Endothelial cell of umbilical vein (primary cell): ENCODE data around the gene C16orf86. TPM values are rescaled to one million over a fixed set of nuclear protein-coding genes. Genes with fewer than 3 reads are reported as not detected.

Source experiments
- BruUV-seq: library from RNA; stranded (reverse); fragments of 400-500 nt; replicated peaks from 2 replicates; lab custom pipeline; 2021; lab: Mats Ljungman, UMichigan
- CTCF ChIA-PET: fragments of 300-600, 350-600 bp; sonication (Branson Sonifier 250); formaldehyde crosslinking; loops from one replicate; lab custom pipeline; 2021; ENCODE audit warnings: antibody characterized with exemption, inconsistent platforms; lab: Charles Lee
- POLR2A ChIA-PET: fragments of 300-600, 350-600 bp; sonication (Branson Sonifier 250); formaldehyde crosslinking; loops from one replicate; lab custom pipeline; 2021; ENCODE audit warnings: antibody characterized with exemption, inconsistent platforms; lab: Charles Lee
- DNase-seq: peaks from one replicate; pipeline ENCODE4 v3.0.0-alpha.2; 2011; ENCODE audit warnings: low read depth, low spot score
- FAIRE-seq: peaks from 2 replicates; lab custom pipeline; 2011; peaks lifted over from hg19 to GRCh38; lab: Jason Lieb, UNC
- H2AFZ ChIP-seq: 2 replicates; pipeline ENCODE4 v1.6.0; 2012; ENCODE audit warnings: low read depth, low read length, control low read depth, inconsistent platforms
- H3K27ac ChIP-seq: 2 replicates; pipeline ENCODE4 v1.5.1; 2011; ENCODE audit warnings: low read depth, mild to moderate bottlenecking, control low read depth, low read length, moderate library complexity; ENCODE audit not compliant: insufficient read depth
- H3K27me3 ChIP-seq, 2 experiments: 2 replicates each; pipeline versions ENCODE4 v1.6.0 to v1.6.1; 2011; ENCODE audit warnings: low read length in 2 of 2, mixed read lengths in 1 of 2; ENCODE audit not compliant: control insufficient read depth in 2 of 2, insufficient read depth in 2 of 2
- H3K36me3 ChIP-seq, 2 experiments: 2 replicates in 1 of 2; 3 replicates in 1 of 2; pipeline ENCODE4 v1.5.1; 2011; ENCODE audit warnings: low read length in 2 of 2, mild to moderate bottlenecking in 1 of 2, moderate library complexity in 1 of 2; ENCODE audit not compliant: control insufficient read depth in 2 of 2, insufficient read depth in 2 of 2; ENCODE audit errors: extremely low read depth in 1 of 2
- H3K4me1 ChIP-seq: 3 replicates; pipeline ENCODE4 v1.5.1; 2011; ENCODE audit warnings: mild to moderate bottlenecking, low read length; ENCODE audit not compliant: control insufficient read depth, insufficient read depth; ENCODE audit errors: extremely low read depth
- H3K4me2 ChIP-seq: 2 replicates; pipeline ENCODE4 v1.6.1; 2011; ENCODE audit warnings: low read length, control low read depth, mixed read lengths; ENCODE audit not compliant: insufficient read depth
- H3K4me3 ChIP-seq, 3 experiments: fragments of 200-600 bp in 1 of 3; sonication (generic), shearing (Covaris generic) in 1 of 3; replicated peaks in 1 of 3; 2 replicates each; pipeline ENCODE4 v1.5.1; 2011 to 2016; ENCODE audit warnings: control low read depth in 3 of 3, low read length in 3 of 3, mild to moderate bottlenecking in 2 of 3, inconsistent platforms in 1 of 3, low read depth in 1 of 3, moderate library complexity in 1 of 3; ENCODE audit not compliant: insufficient read depth in 1 of 3
- H3K79me2 ChIP-seq: 2 replicates; pipeline ENCODE4 v1.6.0; 2012; ENCODE audit warnings: low read length, inconsistent platforms; ENCODE audit not compliant: control insufficient read depth, insufficient read depth
- H3K9ac ChIP-seq: replicated peaks from 2 replicates; pipeline ENCODE3; 2011; ENCODE audit warnings: low read length, control low read depth; ENCODE audit not compliant: insufficient read depth; ENCODE audit errors: extremely low read depth
- H3K9me1 ChIP-seq: replicated peaks from 3 replicates; pipeline ENCODE4 v1.6.0; 2011; ENCODE audit warnings: mild to moderate bottlenecking, low read length; ENCODE audit not compliant: control insufficient read depth, insufficient read depth; ENCODE audit errors: extremely low read depth
- H3K9me3 ChIP-seq: replicated peaks from 2 replicates; pipeline ENCODE4 v1.5.1; 2012; ENCODE audit warnings: low read length, inconsistent platforms; ENCODE audit not compliant: control insufficient read depth, insufficient read depth
- H4K20me1 ChIP-seq: replicated peaks from 2 replicates; pipeline ENCODE3; 2011; ENCODE audit warnings: mild to moderate bottlenecking, low read length; ENCODE audit not compliant: control insufficient read depth, insufficient read depth; ENCODE audit errors: extremely low read depth
- EZH2 ChIP-seq: IDR thresholded peaks from 2 replicates; pipeline ENCODE4 v1.6.1; 2012; ENCODE audit warnings: borderline replicate concordance, low read depth, mild to moderate bottlenecking, moderate library complexity, low read length, inconsistent platforms; ENCODE audit not compliant: severe bottlenecking
- FOS ChIP-seq: IDR thresholded peaks from 2 replicates; pipeline ENCODE4 v1.6.1; 2011; ENCODE audit warnings: mild to moderate bottlenecking, low read length, moderate library complexity, borderline replicate concordance; ENCODE audit not compliant: insufficient read depth
- GATA2 ChIP-seq: IDR thresholded peaks from 2 replicates; pipeline ENCODE4 v1.7.0; 2011; ENCODE audit warnings: low read depth, mild to moderate bottlenecking, moderate library complexity, mixed read lengths, low read length; ENCODE audit not compliant: insufficient read length, insufficient read depth
- JUN ChIP-seq: IDR thresholded peaks from 2 replicates; pipeline ENCODE4 v1.6.1; 2011; ENCODE audit warnings: borderline replicate concordance, low read depth; ENCODE audit not compliant: insufficient read length, insufficient read depth
- MYC ChIP-seq: IDR thresholded peaks from one replicate; pipeline ENCODE4 v1.6.1; 2011; ENCODE audit warnings: mild to moderate bottlenecking, low read depth, low read length
- POLR2A ChIP-seq: IDR thresholded peaks from 2 replicates; pipeline ENCODE4 v1.6.1; 2012; ENCODE audit warnings: low read depth, mild to moderate bottlenecking, control low read depth, low read length
- POLR2AphosphoS5 ChIP-seq: IDR thresholded peaks from 2 replicates; pipeline ENCODE4 v1.6.1; 2012; ENCODE audit warnings: low read depth, mild to moderate bottlenecking, control low read depth, low read length, moderate library complexity; ENCODE audit not compliant: insufficient read depth
- dilution Hi-C: fragments of 300-500 bp; cut with MboI; formaldehyde crosslinking; loops from one replicate; pipeline ENCODE4 v1.15.0; 2019; ENCODE audit warnings: low sequenced_read_pairs; ENCODE audit not compliant: extremely low pct_ligation_motif_present
- intact Hi-C: fragments of 100-400 bp; cut with micrococcal nuclease; formaldehyde crosslinking; loops from one replicate; pipeline ENCODE4 v1.10.0; 2022
- polyA plus RNA-seq, 4 experiments: library from polyadenylated mRNA; depleted of rRNA in 3 of 4; stranded (reverse) in 3 of 4; unstranded in 1 of 4; fragments of >200 nt; gene quantifications; 2 replicates each; pipeline versions ENCODE4 v1.2.1 to v1.2.3, GENCODE V29; 2011 to 2012; ENCODE audit warnings: missing spikeins in 1 of 4
- total RNA-seq: library from RNA; stranded (reverse); gene quantifications from 2 replicates; pipeline ENCODE4 v1.2.3, GENCODE V29; 2021
- TF ChIP-seq, protein P1 (sequence below): IDR thresholded peaks from 2 replicates; pipeline ENCODE4 v1.6.1; 2011; ENCODE audit not compliant: insufficient read depth, insufficient read length
- TF ChIP-seq, protein P2 (sequence below), 2 donors: IDR thresholded peaks; 1 replicate in 1 of 2; 2 replicates in 1 of 2; pipeline ENCODE4 v1.5.1; 2011; ENCODE audit warnings: low read length in 2 of 2, mild to moderate bottlenecking in 2 of 2, moderate library complexity in 2 of 2, control low read depth in 1 of 2, inconsistent platforms in 1 of 2, low read depth in 1 of 2; ENCODE audit not compliant: insufficient read depth in 1 of 2; ENCODE audit errors: extremely low read depth in 1 of 2

The C16orf86 gene
- total and polyA plus RNA-seq, 2 donors (not counting 3 experiments of a cell fraction or from before 2014, with no cell fraction given): 0.62 to 0.98 TPM

DNA sequence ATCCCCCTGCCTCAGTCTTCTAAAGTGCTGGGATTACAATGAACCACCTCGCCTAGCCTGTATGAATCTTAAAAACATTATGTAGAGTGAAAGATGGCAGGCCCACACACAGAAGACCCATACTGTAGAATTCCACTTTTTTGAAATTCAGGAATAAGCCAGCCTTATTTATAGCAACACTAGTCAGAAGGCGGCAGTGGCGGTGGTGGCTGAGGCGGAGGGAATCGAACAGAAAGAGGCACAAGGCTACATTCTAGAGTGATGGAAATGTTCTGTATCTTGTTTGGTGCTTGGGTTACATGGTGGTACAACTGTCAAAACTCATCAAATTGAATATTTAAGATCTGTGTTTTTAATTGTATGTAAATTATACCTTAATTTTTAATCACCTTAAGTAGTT is 41.2 kb downstream of the C16orf86 start:
- no peak for FAIRE-seq
- Histone ChIP-seq H3K27ac (no peak overlapping the region), H3K9ac (no peak overlapping the region), H3K9me1 (no peaks in the 10 kb centered on the region), H3K4me1 (no peaks in the 10 kb centered on the region), H4K20me1 (peaks cover 7% of the 10 kb centered on the region), H3K9me3 (no peaks in the 10 kb centered on the region), H3K79me2 (peaks cover 77% of the 10 kb centered on the region), H3K36me3 (no peaks in the 10 kb centered on the region), H3K4me2 (no peak overlapping the region), H2AFZ (no peak overlapping the region), H3K27me3 (no peaks in the 10 kb centered on the region), H3K4me3 (no peak overlapping the region)
- DNase-seq: no peak
- ChIA-PET POLR2A (no interaction called here), CTCF (no interaction called here)
- intact Hi-C loops (no loop called here), dilution Hi-C loops (no loop called here)
- no TSS peak for BruUV-seq
- TF ChIP-seq MYC (no peak), POLR2A (no peak), POLR2AphosphoS5 (no peak), FOS (no peak), JUN (no peak), GATA2 (no peak), EZH2 (no peak)
- TF ChIP-seq, protein P1, sequence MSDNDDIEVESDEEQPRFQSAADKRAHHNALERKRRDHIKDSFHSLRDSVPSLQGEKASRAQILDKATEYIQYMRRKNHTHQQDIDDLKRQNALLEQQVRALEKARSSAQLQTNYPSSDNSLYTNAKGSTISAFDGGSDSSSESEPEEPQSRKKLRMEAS: no peak
- TF ChIP-seq, protein P2, sequence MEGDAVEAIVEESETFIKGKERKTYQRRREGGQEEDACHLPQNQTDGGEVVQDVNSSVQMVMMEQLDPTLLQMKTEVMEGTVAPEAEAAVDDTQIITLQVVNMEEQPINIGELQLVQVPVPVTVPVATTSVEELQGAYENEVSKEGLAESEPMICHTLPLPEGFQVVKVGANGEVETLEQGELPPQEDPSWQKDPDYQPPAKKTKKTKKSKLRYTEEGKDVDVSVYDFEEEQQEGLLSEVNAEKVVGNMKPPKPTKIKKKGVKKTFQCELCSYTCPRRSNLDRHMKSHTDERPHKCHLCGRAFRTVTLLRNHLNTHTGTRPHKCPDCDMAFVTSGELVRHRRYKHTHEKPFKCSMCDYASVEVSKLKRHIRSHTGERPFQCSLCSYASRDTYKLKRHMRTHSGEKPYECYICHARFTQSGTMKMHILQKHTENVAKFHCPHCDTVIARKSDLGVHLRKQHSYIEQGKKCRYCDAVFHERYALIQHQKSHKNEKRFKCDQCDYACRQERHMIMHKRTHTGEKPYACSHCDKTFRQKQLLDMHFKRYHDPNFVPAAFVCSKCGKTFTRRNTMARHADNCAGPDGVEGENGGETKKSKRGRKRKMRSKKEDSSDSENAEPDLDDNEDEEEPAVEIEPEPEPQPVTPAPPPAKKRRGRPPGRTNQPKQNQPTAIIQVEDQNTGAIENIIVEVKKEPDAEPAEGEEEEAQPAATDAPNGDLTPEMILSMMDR (IDR thresholded peaks at IDR 0.05; ENCODE audit: extremely low read depth in 1 of 2, insufficient read depth in 1 of 2, low read depth in 1 of 2, low read length in 2 of 2): no peak
